HepG2 (cell line): ENCODE data around the gene RNF6. TPM values are rescaled to one million over a fixed set of nuclear protein-coding genes. Genes with fewer than 3 reads are reported as not detected.
A peak's percentile ranks its signal among the peaks of the same experiment; 100 is the strongest.

Experiments
- GATAD2A ChIP-seq: IDR thresholded peaks from 2 replicates; pipeline ENCODE4 v1.6.1; 2016
- KMT2A ChIP-seq: sonication (generic); formaldehyde crosslinking; IDR thresholded peaks from 2 replicates; pipeline ENCODE4 v1.4.0; 2020; ENCODE audit warnings: missing genetic modification reagents
- NFIC ChIP-seq: IDR thresholded peaks from 2 replicates; pipeline ENCODE4 v1.6.1; 2012; ENCODE audit warnings: mild to moderate bottlenecking, low read length, inconsistent platforms
- TAF1 ChIP-seq: sonication (generic); formaldehyde crosslinking; IDR thresholded peaks from 2 replicates; pipeline ENCODE4 v1.4.0; 2020; ENCODE audit warnings: missing genetic modification reagents
- ZFX ChIP-seq: sonication (generic); formaldehyde crosslinking; IDR thresholded peaks from 2 replicates; pipeline ENCODE4 v1.4.0; 2020; ENCODE audit warnings: mild to moderate bottlenecking, low read depth, missing genetic modification reagents, moderate library complexity
- ZFY ChIP-seq: sonication (generic); formaldehyde crosslinking; IDR thresholded peaks from 2 replicates; pipeline ENCODE4 v1.4.0; 2020; ENCODE audit warnings: missing genetic modification reagents
- ZNF777 ChIP-seq: sonication (generic); formaldehyde crosslinking; IDR thresholded peaks from 2 replicates; pipeline ENCODE4 v1.4.0; 2020; ENCODE audit warnings: missing genetic modification reagents
- ZNF780A ChIP-seq: sonication (generic); formaldehyde crosslinking; IDR thresholded peaks from 2 replicates; pipeline ENCODE4 v1.8.0; 2022; ENCODE audit warnings: mild to moderate bottlenecking, missing genetic modification reagents, moderate library complexity
- ZSCAN12 ChIP-seq: sonication (generic); formaldehyde crosslinking; IDR thresholded peaks from 2 replicates; pipeline ENCODE4 v1.9.0; 2021; ENCODE audit warnings: mild to moderate bottlenecking, missing genetic modification reagents
- polyA plus RNA-seq, 8 experiments: library from polyadenylated mRNA; depleted of rRNA in 3 of 8; stranded (reverse) in 7 of 8; unstranded in 1 of 8; fragments of >200 nt; fragmentation: Illumina TruSeq in 4 of 8; extraction: Trizol in 4 of 8; gene quantifications; 2 replicates each; pipeline versions ENCODE4 v1.2.1 to v1.2.3, GENCODE V29; 2011 to 2016; ENCODE audit warnings: low read depth in 4 of 8, missing spikeins in 1 of 8, mixed read lengths in 1 of 8; ENCODE audit not compliant: insufficient read depth in 1 of 8
- total RNA-seq, 5 experiments: library from RNA; depleted of rRNA; stranded (reverse); fragments of >200 nt; fragmentation: Illumina TruSeq; extraction: Trizol; gene quantifications; 2 replicates each; pipeline ENCODE4 v1.2.3, GENCODE V29; 2016; ENCODE audit warnings: low read depth in 1 of 5
- TF ChIP-seq, protein P1 (sequence below): sonication (generic); formaldehyde crosslinking; IDR thresholded peaks from 2 replicates; pipeline ENCODE4 v1.4.0; 2020; ENCODE audit warnings: missing genetic modification reagents, mild to moderate bottlenecking, borderline replicate concordance
- TF ChIP-seq, protein P2 (sequence below): sonication (generic); formaldehyde crosslinking; IDR thresholded peaks from 2 replicates; pipeline ENCODE4 v1.4.0; 2020; ENCODE audit warnings: missing genetic modification reagents
- TF ChIP-seq, protein P3 (sequence below): sonication (generic); formaldehyde crosslinking; IDR thresholded peaks from 2 replicates; pipeline ENCODE4 v1.4.0; 2020; ENCODE audit warnings: mild to moderate bottlenecking, missing genetic modification reagents
- TF ChIP-seq, protein P4 (sequence below): sonication (generic); formaldehyde crosslinking; IDR thresholded peaks from 2 replicates; pipeline ENCODE4 v1.4.0; 2020; ENCODE audit warnings: missing genetic modification reagents, borderline replicate concordance

The RNF6 gene
- total and polyA plus RNA-seq, 2 of the 13 experiments (the other 11 are each of a cell fraction or from before 2014, with no cell fraction given), result 14.6 to 36.8 TPM

DNA sequence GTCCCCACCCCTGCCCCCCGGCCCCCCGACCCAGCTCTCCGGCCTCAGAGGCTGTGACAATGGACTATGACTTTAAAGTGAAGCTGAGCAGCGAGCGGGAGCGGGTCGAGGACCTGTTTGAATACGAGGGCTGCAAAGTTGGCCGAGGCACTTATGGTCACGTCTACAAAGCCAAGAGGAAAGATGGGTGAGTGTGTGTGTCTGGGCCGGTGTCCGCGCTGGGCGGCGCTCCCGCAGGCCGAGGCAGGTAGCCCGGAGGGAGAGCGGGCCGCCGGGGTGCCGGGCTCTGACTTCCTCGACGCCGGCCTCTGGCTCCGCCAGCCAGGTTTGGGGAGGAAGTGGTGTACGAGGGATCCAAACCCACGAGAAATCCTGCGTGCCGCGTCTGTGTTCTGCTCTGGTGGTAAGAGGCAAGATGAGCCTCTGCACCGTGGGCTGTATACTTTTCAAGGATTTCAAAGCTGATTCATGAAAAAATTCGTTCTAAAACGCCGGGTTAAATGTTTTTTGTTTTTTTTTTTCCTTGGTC lies 32.5 kb upstream of the RNF6 start (continued):
- TF ChIP-seq, protein P1, sequence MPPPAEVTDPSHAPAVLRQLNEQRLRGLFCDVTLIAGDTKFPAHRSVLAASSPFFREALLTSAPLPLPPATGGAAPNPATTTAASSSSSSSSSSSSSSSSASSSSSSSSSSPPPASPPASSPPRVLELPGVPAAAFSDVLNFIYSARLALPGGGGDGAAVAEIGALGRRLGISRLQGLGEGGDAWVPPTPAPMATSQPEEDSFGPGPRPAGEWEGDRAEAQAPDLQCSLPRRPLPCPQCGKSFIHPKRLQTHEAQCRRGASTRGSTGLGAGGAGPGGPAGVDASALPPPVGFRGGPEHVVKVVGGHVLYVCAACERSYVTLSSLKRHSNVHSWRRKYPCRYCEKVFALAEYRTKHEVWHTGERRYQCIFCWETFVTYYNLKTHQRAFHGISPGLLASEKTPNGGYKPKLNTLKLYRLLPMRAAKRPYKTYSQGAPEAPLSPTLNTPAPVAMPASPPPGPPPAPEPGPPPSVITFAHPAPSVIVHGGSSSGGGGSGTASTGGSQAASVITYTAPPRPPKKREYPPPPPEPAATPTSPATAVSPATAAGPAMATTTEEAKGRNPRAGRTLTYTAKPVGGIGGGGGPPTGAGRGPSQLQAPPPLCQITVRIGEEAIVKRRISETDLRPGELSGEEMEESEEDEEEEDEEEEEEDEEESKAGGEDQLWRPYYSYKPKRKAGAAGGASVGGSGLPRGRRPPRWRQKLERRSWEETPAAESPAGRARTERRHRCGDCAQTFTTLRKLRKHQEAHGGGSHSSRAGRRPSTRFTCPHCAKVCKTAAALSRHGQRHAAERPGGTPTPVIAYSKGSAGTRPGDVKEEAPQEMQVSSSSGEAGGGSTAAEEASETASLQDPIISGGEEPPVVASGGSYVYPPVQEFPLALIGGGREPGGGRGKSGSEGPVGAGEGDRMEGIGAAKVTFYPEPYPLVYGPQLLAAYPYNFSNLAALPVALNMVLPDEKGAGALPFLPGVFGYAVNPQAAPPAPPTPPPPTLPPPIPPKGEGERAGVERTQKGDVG (CRISPR knock-in tag), result no peak
- TF ChIP-seq TAF1 (no peak), ZFY (CRISPR knock-in tag) (peak; percentile 1; the same call in 1 of the 2 replicates), ZNF777 (CRISPR knock-in tag) (peak; percentile 83), KMT2A (CRISPR knock-in tag) (peak; percentile 38; the same call in 1 of the 2 replicates), ZNF780A (CRISPR knock-in tag) (no peak), ZFX (CRISPR knock-in tag) (peak; percentile 58), GATAD2A (CRISPR knock-in tag) (no peak; the same call in 1 of the 2 replicates), ZSCAN12 (CRISPR knock-in tag) (0 out of 2 replicates have a peak, but pooled peaks have one; percentile 32), NFIC (no peak)
- TF ChIP-seq, protein P2, sequence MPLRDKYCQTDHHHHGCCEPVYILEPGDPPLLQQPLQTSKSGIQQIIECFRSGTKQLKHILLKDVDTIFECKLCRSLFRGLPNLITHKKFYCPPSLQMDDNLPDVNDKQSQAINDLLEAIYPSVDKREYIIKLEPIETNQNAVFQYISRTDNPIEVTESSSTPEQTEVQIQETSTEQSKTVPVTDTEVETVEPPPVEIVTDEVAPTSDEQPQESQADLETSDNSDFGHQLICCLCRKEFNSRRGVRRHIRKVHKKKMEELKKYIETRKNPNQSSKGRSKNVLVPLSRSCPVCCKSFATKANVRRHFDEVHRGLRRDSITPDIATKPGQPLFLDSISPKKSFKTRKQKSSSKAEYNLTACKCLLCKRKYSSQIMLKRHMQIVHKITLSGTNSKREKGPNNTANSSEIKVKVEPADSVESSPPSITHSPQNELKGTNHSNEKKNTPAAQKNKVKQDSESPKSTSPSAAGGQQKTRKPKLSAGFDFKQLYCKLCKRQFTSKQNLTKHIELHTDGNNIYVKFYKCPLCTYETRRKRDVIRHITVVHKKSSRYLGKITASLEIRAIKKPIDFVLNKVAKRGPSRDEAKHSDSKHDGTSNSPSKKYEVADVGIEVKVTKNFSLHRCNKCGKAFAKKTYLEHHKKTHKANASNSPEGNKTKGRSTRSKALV, result no peak
- TF ChIP-seq, protein P3, sequence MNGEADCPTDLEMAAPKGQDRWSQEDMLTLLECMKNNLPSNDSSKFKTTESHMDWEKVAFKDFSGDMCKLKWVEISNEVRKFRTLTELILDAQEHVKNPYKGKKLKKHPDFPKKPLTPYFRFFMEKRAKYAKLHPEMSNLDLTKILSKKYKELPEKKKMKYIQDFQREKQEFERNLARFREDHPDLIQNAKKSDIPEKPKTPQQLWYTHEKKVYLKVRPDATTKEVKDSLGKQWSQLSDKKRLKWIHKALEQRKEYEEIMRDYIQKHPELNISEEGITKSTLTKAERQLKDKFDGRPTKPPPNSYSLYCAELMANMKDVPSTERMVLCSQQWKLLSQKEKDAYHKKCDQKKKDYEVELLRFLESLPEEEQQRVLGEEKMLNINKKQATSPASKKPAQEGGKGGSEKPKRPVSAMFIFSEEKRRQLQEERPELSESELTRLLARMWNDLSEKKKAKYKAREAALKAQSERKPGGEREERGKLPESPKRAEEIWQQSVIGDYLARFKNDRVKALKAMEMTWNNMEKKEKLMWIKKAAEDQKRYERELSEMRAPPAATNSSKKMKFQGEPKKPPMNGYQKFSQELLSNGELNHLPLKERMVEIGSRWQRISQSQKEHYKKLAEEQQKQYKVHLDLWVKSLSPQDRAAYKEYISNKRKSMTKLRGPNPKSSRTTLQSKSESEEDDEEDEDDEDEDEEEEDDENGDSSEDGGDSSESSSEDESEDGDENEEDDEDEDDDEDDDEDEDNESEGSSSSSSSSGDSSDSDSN (CRISPR knock-in tag), result peak; percentile 62; the same call in 1 of the 2 replicates
- TF ChIP-seq, protein P4, sequence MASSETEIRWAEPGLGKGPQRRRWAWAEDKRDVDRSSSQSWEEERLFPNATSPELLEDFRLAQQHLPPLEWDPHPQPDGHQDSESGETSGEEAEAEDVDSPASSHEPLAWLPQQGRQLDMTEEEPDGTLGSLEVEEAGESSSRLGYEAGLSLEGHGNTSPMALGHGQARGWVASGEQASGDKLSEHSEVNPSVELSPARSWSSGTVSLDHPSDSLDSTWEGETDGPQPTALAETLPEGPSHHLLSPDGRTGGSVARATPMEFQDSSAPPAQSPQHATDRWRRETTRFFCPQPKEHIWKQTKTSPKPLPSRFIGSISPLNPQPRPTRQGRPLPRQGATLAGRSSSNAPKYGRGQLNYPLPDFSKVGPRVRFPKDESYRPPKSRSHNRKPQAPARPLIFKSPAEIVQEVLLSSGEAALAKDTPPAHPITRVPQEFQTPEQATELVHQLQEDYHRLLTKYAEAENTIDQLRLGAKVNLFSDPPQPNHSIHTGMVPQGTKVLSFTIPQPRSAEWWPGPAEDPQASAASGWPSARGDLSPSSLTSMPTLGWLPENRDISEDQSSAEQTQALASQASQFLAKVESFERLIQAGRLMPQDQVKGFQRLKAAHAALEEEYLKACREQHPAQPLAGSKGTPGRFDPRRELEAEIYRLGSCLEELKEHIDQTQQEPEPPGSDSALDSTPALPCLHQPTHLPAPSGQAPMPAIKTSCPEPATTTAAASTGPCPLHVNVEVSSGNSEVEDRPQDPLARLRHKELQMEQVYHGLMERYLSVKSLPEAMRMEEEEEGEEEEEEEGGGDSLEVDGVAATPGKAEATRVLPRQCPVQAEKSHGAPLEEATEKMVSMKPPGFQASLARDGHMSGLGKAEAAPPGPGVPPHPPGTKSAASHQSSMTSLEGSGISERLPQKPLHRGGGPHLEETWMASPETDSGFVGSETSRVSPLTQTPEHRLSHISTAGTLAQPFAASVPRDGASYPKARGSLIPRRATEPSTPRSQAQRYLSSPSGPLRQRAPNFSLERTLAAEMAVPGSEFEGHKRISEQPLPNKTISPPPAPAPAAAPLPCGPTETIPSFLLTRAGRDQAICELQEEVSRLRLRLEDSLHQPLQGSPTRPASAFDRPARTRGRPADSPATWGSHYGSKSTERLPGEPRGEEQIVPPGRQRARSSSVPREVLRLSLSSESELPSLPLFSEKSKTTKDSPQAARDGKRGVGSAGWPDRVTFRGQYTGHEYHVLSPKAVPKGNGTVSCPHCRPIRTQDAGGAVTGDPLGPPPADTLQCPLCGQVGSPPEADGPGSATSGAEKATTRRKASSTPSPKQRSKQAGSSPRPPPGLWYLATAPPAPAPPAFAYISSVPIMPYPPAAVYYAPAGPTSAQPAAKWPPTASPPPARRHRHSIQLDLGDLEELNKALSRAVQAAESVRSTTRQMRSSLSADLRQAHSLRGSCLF (CRISPR knock-in tag), result no peak
